ENCODE results near the gene CEP104.

The CEP104 gene

DNA sequence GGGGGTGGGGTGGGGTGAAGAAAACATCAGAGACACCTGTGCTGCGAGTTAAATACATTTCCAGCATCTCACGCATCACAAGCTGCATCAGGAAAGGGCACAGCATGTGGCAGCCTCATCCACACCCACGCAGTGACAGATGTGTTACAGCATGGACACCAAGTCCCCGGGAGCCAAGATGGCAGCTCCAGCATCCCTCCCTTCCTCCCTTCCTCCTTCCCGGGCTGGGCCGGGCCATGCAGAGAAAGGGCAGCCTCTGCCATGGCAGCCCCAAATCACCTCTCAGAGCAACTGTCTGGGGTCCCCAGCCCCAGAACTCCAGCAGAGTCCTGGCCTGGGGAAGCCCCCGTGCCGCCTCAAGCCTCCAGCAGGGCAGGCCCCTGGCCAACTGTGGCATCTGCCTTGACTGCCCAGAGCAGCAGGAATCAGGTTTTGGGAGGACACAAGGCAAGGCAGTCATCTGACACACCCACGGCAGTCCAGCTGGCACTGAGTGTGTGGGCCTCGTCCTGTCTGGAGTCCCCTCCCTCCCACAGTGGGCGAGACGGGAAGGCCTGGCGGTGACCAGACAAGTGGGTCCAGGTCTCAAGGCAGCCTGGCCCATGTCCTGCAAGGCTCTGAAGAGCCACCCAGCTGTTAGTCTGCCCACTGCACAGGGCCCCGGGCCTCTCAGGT lies 78.3 kb downstream of the CEP104 start:
- no peak for DNase-seq (ENCODE audit: low read depth)

GRCh38 chr1:3777647-3778589 lies 79.1 kb downstream of the CEP104 start:
- DNase-seq (ENCODE audit: low read depth) = no peak

- no peak for DNase-seq (ENCODE audit: low read depth)
Measured at GRCh38 chr1:3777078-3777547, 79.9 kb downstream of the CEP104 start.

DNA sequence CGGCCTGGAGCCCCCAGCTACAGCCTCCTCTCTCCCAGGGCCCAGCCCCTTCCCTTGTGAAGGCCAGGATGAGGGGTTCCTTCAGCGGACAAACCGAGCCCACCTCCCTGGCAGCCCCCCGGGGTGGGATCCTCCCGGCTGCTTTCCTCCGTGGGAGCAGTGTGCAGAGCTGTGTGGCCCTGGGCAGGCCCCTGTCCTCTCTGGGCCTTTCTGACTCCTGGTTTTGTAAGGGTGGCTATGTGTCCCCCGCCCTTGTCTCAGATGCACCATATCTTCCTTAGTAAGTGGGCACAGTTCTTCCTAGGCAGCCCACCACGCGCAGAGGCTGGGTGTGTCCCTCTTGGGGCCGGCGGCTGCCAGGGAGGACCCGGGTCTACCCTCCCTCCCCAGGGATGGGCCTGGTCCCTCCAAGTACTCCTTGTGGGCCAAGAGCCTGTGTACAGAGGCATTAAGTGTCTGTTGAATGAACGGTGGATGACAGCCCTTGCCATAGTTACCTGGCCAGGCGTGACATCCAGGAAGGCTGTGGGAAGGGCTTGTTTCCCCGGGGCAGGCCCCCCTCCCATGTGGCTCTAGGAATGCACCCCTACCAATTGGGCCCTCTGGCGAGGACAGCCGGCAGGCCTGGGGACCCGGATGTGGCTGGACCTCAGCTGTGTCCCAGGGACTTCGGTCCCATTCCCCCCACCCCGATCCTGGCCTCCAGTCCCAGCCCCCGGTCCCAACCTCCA lies 80.6 kb downstream of the CEP104 start:
- no peak for DNase-seq (ENCODE audit: low read depth)

DNA sequence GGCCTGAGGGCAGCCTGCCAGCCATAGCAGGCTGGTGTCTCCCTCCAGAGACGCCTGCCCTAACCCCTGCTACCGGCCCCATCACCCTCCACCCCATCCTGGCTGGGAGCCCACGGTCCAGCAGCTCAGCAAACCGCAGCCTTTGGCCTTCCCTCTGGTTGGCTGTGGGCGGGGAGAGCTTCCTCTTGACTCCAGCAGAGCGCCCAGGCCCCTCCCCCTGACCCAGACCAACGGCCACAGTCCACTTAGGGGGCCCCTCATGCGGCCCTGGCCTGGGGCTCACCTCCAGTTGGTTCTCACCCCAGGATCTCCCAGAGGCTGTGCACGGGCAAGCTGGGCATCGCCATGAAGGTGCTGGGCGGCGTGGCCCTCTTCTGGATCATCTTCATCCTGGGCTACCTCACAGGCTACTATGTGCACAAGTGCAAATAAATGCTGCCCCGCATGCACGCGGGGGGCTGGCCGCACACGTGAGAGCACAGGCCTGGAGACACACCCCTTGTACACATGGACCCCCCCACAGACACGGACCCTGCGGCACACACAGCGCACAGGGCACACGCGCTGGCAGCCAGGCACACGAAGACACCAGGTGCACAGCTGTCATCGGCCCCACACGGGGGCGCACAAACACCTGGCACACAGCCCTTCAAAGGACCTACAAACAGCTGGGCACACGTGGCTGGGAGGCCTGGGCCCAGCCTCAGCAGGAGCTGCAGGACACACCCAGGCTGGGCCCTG lies 81.4 kb downstream of the CEP104 start:
- peak; percentile 20 for DNase-seq (ENCODE audit: low read depth)

DNA sequence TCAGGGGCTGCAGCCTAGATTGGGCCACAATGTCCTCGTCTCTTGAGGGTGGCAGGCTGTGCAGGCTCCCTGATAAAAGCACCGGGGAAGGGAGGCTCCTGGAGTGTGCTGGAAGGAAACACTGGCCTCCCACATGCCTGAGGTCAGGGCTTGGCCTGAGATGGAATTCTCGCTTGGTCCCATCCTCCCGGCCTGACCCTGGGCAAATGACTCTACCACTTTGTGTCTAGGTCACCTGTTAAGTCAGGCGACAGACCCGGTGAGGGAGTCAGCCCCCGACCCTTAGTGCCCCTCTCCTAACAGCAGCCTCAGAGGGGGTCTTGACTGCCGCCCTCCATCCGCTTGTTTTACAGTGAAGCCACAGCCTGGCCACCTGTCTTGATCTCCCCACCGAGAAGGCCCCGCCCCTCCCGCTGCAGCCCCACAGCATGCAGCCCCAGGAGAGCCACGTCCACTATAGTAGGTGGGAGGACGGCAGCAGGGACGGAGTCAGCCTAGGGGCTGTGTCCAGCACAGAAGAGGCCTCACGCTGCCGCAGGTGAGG lies 82.0 kb downstream of the CEP104 start:
- no peak for DNase-seq (ENCODE audit: low read depth)

DNA sequence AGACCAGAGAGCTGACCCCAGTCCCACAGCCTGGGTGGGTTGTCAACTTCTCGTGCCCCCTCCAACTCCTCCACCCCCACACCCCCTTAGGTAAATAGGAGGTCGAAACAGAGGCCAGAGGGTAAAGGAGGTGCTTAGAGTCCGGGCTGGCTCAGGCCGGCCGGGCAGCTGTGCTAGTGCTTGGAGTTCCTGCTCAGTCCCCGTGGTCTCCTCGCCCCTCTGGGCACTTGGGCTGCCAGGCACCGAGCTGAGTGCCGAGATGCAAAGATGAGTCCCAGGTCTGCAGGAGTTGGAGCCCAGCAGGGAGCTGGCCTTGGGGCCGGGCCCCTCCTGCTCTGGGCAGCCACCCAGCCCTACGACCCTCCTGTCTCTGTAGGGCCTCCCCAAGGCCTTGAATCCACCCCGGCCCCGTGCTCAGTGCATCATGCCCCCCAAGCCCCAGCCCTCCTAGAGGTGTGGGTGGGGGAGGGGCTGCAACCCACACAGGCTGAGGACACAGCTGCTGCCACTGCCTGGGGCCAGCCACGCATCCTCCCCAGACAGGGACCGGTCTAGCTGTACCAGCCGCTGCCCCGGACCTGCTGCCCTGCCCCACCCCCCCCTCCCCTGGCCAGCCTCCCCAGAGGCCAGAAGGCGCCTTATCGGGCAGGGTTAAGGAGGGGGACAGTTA lies 82.6 kb downstream of the CEP104 start:
- no peak for DNase-seq (ENCODE audit: low read depth)

DNA sequence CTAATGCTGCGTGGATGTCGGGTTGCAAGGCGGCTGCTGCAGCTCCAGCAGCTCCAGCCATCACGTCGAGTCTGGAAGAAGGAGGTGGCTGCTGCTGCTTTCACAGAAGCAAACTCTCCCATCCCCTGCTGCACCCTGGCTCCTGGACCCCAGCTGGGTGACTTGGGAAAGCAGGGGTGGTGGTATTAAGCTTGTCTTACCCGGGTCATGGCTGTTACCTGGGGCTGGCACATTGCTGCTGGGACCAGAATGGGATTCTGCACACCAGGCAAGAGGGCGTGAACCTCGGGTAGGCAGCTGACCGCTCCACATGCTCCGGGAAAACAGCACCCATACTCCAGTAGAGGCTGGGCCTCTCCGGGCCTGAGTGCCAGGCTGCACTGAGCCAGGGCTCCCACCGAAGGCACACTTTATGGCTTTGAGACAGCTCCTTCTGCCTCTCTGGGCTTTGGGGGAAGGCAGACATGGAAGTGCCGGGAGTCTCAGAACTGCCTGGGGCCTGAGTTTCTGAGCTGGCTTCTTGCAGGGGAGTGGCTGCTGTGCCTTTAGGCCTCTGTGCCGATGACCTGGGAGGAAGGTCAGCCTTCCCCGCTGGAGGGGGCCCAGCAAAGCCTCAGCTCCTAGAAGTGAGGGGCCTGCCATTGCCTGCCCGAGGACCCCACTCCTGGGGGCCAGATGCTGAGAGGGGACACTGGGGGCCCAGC lies 83.3 kb downstream of the CEP104 start:
- DNase-seq (ENCODE audit: low read depth) = no peak

- no peak for DNase-seq (ENCODE audit: low read depth)
Measured at GRCh38 chr1:3772715-3773571, 84.1 kb downstream of the CEP104 start, which contains the start of gene SMIM1. SMIM1 (plus strand) TSS chr1:3772749; CDS start chr1:3775374, 2,625 bp downstream.

DNA sequence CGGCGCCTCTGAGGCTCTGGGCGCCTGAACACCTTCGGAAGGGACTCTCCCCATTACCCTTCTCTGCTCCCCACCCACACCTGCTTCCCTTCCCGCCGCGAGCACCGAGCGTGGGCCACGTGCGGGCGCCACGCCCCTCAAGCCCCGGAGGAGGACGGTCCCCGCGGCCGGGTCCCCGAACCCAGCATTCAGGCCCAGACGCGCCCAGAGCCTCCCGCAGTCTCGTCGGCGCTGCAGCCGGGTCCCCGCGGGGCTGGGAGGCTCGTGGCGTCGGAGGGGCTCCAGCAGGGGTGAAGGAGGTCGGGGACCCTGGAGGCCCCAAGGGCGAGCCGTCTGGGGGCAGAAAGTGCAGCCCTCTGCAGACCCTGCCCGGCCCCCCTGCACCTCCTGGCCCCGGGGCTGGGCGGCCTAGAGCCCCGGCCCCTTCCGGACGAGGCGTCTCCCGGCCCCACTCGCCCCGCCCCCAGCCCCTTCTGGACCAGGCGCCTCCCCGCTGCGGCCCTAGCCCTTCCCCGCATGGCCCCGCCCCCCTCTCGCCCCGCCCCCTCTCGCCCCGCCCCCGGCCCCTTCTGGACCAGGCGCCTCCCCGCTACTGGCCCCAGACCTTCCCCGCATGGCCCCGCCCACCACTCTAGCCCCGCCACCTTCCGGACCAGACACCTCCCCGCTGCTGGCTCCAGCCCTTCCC lies 84.8 kb downstream of the CEP104 start:
- DNase-seq (ENCODE audit: low read depth) = peak; percentile 72

- DNase-seq (ENCODE audit: low read depth) = no peak
Measured at GRCh38 chr1:3771108-3772026, 85.6 kb downstream of the CEP104 start.

- DNase-seq (ENCODE audit: low read depth) = no peak
Measured at GRCh38 chr1:3770047-3770765, 86.8 kb downstream of the CEP104 start.

GRCh38 chr1:3768811-3769390 lies 88.1 kb downstream of the CEP104 start:
- no peak for DNase-seq (ENCODE audit: low read depth)

- no peak for DNase-seq (ENCODE audit: low read depth)
Measured at GRCh38 chr1:3767328-3767925, 89.6 kb downstream of the CEP104 start.

DNA sequence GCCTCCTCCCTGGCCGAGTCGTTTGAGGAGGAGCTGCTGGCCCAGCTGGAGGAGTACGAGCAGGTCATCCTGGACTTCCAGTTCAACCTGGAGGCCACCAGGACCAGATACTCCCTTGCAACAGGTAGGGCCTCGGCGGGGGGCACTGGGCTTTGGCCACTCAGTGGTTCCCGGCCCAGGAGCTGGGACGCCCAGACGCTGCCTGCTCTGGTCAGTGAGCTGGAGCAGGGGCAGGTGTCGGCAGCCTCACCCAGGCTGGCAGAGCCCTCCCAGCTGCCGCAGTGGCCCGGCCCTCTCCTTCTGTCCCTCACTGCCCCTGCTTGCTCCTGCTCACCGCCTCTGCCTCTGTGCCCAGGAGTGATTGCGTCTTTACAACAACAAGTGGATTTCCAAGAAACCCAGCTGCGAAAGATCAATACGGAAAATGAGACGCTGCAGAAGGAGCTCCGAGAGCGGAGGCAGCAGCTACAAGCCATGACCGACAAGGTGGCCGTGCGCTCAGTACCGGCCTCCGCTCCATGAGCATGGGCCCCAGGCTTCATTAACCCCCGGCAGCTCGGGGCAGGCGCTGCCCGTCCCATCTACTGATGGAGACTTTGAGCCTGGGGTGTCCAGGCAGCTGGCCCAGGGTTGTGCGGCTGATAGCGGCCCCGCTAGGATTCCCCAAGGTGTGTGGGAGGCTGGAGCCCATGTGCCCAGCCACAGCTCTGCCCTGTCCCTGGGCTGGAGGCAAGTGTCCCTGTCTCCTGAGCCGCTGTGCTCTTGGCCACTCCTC lies 93.5 kb downstream of the CEP104 start:
- no peak for DNase-seq (ENCODE audit: low read depth)

All from stimulated activated CD4-positive, alpha-beta T cell treated with anti-CD3 and anti-CD28 coated beads, Interleukin-2, amount 100 ng/mL, for 4 hours (primary cell).